SIG-M5 treated with dmso at 0.1 percent for 504 hours (cell line): ENCODE measurements around the gene CARD11.

Source experiments
- DNase-seq: peaks from one replicate; lab custom pipeline; 2025; ENCODE audit not compliant: unreplicated experiment; lab: John Stamatoyannopoulos, UW

Gene CARD11

DNA sequence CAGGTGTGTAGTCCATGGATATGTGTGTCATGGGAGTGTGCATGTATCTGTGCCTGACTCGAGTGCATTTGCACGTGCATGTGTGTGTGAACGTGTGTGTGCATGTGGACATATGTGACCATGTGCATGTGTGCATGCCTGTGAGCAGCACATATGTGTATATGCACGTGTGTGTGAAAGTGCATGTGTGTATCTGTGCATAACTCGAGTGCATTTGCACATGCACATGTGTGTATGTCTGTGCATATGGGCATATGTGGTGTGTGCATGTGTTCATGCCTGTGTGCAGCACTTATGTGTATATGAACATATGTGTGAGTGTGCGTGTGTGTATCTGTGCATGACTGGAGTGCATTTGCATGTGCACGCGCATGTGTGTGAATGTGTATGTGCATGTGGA, 164.3 kb downstream of the CARD11 start:
- DNase-seq: no peak

DNA sequence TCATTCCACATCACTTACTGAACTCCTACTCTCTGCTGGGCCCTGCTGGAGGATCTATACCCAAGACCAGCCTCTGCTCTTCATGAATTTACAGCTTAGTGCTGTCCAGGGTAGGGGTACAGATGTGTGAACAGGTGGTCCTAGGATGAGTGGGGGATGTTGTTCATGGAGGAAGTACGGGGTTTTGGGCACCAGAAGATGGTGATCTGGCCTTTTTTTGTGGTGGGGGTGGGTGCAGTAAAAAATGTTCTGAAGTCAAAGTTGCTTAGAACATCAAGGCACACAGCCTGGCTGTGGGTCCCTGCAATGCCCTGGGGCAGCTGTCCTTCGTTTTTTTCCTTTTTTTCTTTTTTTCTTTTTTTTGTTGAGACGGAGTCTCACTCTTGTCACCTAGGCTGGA, 165.4 kb downstream of the CARD11 start:
- no peak for DNase-seq

DNA sequence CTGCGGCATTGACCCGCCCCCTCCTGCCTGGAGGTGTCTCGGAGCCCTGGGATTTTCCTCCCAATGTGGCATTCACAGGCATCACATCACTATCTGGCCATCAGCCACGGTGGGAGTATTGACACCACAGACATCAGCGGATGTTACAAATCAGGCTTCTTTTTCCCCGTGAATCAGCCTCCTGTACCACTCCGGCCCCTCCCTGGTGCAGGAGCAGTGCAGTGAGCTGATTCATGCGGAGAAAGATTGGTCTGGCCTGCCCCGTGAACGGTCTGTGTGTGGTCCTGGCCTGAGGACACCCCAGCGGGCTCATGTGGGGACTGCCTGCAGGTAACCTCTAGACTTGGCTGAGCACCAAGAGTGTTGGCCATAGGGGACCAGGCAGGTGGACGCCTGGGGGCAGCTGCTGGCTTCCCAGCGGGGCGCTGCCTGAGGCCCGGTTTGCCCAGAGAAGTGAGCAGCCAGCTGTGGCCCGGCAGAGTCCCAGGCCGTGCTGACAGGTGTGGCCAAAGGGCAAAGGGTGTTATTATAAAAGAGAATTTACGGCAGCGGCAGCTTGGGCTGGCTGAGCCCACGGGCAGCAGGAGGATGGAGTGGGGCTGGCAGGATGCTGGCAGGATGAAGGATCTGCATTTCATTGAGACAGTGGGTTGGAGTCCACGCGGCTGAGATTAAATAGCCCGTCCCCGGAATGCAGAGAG, 167.5 kb downstream of the CARD11 start:
- no peak for DNase-seq

DNA sequence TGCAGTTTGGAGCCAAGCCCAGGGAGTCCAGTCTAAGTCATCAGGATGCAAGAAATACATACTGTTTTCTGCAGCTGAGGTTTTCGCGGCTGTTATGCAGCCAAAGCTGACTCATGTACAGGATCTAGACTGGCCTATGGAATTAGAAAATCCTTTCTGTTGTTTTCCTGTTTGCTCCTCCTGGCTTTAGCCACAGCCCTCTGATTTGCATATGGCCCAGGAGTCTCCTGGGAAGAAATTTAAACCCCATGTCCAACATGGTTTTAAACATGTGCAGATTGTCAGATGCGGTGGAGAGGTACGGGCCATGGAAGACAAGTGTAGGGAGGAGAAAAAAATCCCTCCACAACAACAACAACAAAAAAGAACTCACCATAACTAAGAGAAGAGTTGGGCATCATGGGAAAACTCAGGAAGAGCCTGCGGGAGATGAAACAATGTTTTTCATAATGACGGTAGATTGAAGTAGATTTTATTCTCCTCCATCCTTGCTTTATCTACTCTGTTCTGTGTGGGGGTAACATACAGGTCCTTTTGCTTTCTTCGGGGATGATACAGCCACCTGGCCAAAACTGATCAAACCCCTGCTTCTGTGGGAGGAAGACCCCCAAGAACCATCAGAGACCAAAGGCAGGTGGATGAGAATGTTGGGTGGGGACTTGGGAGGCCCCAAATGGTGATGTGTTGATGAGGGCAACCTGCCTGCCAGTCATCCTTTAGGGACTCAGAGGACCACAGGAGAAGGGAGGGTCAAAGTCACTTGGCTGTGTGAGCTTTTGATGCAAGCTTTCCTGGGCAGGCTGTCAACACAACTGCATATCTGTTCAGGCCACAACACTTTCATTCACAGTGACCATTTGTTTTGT, 169.7 kb downstream of the CARD11 start:
- DNase-seq: peak; percentile 6

DNA sequence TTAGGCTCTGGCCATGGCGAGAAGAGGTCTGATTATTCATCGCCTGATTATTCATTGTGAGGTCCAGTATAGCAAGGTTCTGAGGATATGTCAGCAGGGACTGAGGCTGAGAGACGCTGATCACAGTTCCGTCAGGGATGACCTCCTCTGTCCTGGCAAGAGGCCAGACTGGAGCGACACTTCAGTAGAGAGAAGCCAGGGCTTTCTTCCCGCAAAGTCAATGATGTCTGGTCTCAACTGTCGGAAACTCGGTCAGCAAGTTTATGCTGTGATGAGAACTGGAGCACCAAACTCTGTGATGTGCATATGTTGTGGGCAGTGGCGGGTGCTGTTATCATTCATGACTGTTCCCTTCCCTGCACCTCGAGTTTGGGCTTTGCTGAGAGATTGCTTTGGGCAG, 170.5 kb downstream of the CARD11 start:
- no peak for DNase-seq

DNA sequence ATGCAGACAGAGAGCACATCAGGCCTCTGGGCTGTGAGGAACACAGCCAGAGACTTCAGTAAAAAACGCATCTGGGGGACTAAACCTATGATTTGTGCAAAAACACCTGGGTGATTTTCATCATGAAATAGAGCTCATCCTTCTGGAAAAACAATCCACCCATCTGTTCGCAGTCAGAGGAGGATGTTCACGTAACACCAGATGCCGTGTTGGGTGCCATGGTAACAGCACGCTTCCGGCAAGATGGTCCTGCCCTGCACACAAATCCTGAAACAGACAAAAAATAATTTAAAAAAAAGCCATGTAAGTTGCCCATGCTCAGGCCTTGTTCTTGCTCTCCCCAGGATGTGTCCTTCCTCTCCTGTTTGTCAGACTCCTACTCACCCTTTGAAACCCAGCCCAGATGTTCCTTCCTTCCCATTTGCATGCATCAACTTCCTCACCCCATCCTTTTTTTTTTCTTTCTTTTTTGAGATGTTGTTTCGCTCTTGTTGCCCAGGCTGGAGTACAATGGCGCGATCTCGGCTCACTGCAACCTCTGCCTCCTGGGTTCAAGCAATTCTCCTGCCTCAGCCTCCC, 171.3 kb downstream of the CARD11 start:
- no peak for DNase-seq

DNA sequence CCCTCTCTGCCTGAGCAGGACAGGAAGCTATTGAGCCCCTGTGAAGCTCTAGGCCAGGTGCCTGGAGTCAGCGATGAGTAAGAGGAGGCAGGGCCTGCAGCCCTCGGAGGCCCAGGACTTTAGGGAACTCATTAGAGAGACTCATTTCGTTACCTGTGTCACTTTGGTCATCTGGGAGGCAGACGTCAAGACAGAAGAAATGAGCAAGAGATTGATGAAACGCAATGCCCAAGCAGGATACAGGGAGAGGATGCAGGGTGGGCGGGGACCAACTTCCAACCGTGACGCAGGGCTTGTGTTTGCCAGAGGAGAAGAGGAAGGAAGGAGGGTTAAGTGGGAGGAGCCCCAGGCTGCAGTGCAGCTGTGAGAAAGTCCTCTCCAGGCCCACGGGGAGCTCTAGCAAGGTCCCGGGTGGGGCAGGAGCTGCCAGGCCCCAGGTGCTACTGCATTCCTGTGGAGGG, 173.2 kb downstream of the CARD11 start:
- peak; percentile 41 for DNase-seq

- no peak for DNase-seq
Observed at GRCh38 chr7:2869981-2870380, 173.7 kb downstream of the CARD11 start.

GRCh38 chr7:2866601-2867000, 177.1 kb downstream of the CARD11 start:
- DNase-seq: no peak

GRCh38 chr7:2864999-2865670, 178.5 kb downstream of the CARD11 start:
- DNase-seq: peak; percentile 12

DNA sequence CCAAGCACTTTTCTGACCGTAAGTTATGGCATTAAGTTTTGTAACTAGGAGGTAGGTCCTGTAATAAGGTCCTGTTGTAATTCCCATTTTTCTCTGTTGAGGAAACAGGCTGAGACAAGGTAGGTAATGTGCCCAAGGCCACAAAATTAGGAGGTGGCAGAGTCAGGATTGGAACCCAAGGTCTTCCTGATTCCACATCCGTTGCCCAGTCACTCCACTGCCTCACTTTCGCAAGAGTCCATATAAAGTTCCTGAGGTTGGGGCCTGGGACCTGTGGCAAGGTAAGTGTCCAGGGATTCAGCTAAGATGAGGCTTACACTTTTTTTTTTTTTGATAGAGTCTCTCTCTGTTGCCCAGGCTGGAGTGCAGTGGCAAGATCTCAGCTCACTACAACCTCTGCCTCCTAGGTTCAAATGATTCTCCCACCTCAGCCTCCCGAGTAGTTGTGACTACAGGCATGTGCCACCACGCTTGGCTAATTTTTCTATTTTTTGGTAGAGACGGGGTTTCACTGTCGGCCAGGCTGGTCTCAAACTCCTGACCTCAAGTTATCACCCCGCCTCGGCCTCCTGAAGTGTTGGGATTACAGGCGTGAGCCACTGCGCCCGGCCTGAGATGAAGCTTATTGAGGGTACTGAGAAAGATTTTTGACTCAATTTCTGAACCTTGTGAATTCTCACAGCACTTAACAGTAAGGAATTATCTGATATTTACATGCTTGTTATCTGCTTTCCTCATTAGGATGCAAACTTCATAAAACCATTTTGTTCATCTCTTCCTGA, 179.3 kb downstream of the CARD11 start:
- no peak for DNase-seq

DNA sequence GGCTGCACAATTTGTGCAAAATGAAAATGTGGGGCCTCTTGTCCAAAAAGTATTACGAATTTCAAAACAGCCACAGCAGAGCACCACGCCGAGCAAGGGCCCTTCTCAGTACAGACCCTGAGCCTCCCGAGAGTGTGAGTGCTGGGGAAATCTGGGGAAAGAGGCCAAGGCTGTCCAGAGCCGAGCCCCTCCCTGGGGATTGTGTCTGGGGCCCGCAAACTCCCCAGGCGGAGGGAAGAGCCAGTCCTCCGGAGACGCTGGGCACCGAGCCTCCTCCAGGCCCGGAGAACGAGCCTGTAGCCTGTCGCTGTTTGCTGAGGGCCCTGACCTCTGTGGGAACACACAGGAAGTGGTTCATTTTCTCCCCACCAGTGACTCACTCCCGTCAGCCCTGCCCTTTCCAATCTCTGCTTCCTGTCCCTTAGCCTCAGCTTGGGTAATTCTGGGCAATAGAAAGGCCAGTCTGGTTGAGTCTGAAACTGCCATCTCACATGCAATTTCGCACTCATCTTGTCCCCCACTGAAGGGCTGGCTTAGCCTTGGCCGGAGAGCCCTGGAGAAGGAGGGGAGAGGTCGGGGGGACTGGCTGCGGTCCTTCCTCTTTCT, 180.1 kb downstream of the CARD11 start:
- peak; percentile 88 for DNase-seq

DNA sequence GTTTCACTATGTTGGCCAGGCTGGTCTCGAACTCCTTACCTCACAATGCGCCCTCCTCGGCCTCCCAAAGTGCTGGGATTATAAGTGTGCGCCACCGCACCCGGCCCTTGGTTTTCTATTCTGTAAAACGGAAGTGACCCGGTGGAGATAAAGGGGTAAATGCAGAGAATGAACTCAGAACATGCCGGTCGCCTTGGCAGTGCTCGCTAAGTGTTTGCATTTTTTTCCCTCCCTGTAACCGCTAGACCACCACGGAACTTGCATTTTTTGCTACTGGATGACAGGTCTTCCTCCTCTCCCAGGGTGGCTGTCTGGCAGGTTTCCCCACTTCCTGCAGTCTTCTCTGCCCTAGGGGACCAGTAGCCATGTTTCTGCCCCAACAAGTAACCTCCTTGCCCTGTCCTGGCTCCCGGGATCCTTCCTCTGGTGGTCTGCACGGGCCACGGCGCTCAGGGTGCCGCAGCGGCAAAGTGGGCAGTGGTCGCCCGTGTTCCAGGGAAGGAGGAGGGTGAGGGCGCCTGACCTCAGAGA, 180.8 kb downstream of the CARD11 start:
- no peak for DNase-seq

- no peak for DNase-seq
Observed at GRCh38 chr7:2861509-2861908, 182.2 kb downstream of the CARD11 start.

DNA sequence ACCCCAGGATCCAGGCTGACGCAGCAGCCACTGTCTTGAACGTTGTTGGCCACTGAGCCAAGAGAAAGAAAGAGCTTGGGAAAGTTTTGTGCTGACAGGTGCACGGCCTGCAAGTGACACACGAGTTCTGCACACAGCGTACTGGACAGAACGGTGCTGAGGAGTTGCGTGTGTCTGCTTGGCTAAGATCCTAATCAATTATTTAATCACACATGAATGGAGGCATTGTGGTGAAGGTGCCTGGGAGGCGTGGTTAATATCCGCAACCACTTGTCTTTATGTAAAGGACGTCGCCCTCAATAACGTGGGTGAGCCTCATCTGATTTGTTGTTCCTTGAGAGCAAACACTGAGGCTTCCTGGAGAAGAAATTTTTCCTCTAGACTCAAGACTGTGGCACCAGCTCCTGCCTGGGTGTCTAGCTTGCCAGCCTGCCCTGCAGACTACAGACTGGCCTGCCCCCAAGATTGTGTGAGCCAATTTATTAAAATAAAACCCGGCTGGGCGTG, 183.0 kb downstream of the CARD11 start:
- no peak for DNase-seq

GRCh38 chr7:2859952-2860351, 183.7 kb downstream of the CARD11 start:
- no peak for DNase-seq

- DNase-seq: no peak
Observed at GRCh38 chr7:2858621-2859020, 185.0 kb downstream of the CARD11 start.

DNA sequence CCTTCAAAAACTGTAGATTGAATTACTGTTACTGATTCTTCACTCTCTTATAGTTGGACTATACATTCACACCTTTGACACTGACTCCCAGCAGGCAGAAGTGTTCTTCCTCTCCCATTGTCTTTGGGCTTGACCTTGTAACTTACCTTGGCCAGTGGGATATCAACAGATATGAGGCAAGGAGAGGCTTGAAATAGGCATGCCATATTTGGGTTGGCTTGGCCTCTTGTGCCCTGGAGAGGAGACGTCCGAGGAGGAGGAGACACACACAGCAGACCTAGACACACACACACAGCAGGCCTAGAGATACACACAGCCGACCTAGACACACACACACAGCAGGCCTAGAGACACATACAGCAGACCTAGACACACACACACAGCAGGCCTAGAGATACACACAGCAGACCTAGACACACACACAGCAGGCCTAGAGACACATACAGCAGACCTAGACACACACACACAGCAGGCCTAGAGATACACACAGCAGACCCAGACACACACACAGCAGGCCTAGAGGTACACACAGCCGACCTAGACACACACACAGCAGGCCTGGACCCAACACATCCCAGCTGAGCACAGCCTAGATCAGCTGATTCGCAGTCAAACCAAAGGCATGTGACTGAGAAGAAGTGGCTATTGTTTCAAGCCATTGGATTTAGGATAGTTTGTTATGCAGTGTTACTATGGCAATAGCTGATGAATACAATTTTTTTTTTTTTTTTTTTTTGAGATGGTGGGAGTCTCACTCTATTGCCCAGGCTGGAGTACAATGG, 187.1 kb downstream of the CARD11 start:
- DNase-seq: no peak
